Central memory CD8-positive, alpha-beta T cell (primary cell): ENCODE results near the gene PNPLA8.

Source experiments
- ATAC-seq: fragments of 150-1000 bp; cut with Tn5 transposase; replicated peaks from 2 replicates; pipeline ENCODE4 v1.10.0; 2022; ENCODE audit warnings: mild to moderate bottlenecking, moderate FRiP score, moderate number of reproducible peaks; ENCODE audit not compliant: poor library complexity, severe bottlenecking; ENCODE audit errors: extremely low read depth
- DNase-seq, 2 donors: peaks; one replicate each; pipeline ENCODE4 v3.0.0; 2021; ENCODE audit warnings: low spot score in 2 of 2
- H3K27ac Mint-ChIP-seq: one replicate; pipeline ENCODE4 v1.8.0; 2022; ENCODE audit warnings: low read depth, mild to moderate bottlenecking, moderate library complexity, mixed read lengths
- H3K27me3 Mint-ChIP-seq: one replicate; pipeline ENCODE4 v1.8.0; 2022; ENCODE audit warnings: mixed read lengths
- H3K36me3 Mint-ChIP-seq: one replicate; pipeline ENCODE4 v1.8.0; 2022; ENCODE audit warnings: mild to moderate bottlenecking, moderate library complexity, mixed read lengths; ENCODE audit not compliant: insufficient read depth
- H3K4me1 Mint-ChIP-seq: one replicate; pipeline ENCODE4 v1.8.0; 2022; ENCODE audit warnings: mixed read lengths
- H3K4me3 Mint-ChIP-seq: one replicate; pipeline ENCODE4 v1.8.0; 2022; ENCODE audit warnings: mild to moderate bottlenecking, moderate library complexity, mixed read lengths
- H3K9me3 Mint-ChIP-seq: one replicate; pipeline ENCODE4 v1.8.0; 2022; ENCODE audit warnings: mixed read lengths

Gene PNPLA8

GRCh38 chr7:108457871-108458270, 68.1 kb downstream of the PNPLA8 start:
- Mint-ChIP-seq H3K27ac (no peak overlapping the region), H3K36me3 (peaks cover 5% of the 10 kb centered on the region), H3K9me3 (no peaks in the 10 kb centered on the region), H3K4me1 (no peaks in the 10 kb centered on the region), H3K27me3 (peaks cover 76% of the 10 kb centered on the region), H3K4me3 (peak overlapping the region; percentile 12)
- DNase-seq = no peak
- no peak for ATAC-seq

GRCh38 chr7:108456845-108457540, 68.9 kb downstream of the PNPLA8 start:
- Mint-ChIP-seq H3K4me1 (no peaks in the 10 kb centered on the region), H3K27me3 (peaks cover 84% of the 10 kb centered on the region), H3K27ac (no peak overlapping the region), H3K9me3 (no peaks in the 10 kb centered on the region), H3K4me3 (peak overlapping the region; percentile 12), H3K36me3 (peaks cover 4% of the 10 kb centered on the region)
- ATAC-seq (no peak), DNase-seq (no peak)

GRCh38 chr7:108455998-108456677, 69.8 kb downstream of the PNPLA8 start, which contains the start of gene NRCAM:
Gene NRCAM, minus strand, starts transcription at chr7:108456436. Its CDS starts 216,372 bp downstream, at chr7:108240064.
- Mint-ChIP-seq H3K9me3 (no peaks in the 10 kb centered on the region), H3K4me1 (no peaks in the 10 kb centered on the region), H3K27me3 (peaks cover 84% of the 10 kb centered on the region), H3K4me3 (peak within 1 kb of the TSS; percentile 12), H3K36me3 (peaks cover 4% of the 10 kb centered on the region), H3K27ac (no peak within 1 kb of the TSS)
- ATAC-seq = no peak
- no peak for DNase-seq

- no peak overlapping the region for H3K4me3 Mint-ChIP-seq
- peaks cover 4% of the 10 kb centered on the region for H3K36me3 Mint-ChIP-seq
- no peaks in the 10 kb centered on the region for H3K4me1 Mint-ChIP-seq
- H3K9me3 Mint-ChIP-seq = no peaks in the 10 kb centered on the region
- no peak overlapping the region for H3K27ac Mint-ChIP-seq
- DNase-seq (no peak), ATAC-seq (no peak)
- H3K27me3 Mint-ChIP-seq = peaks cover 82% of the 10 kb centered on the region
Observed at GRCh38 chr7:108455551-108455997, 70.4 kb downstream of the PNPLA8 start.

GRCh38 chr7:108454674-108455550, 71.0 kb downstream of the PNPLA8 start:
- DNase-seq = no peak
- H3K9me3 Mint-ChIP-seq = no peaks in the 10 kb centered on the region
- no peak for ATAC-seq
- peaks cover 82% of the 10 kb centered on the region for H3K27me3 Mint-ChIP-seq
- no peak overlapping the region for H3K27ac Mint-ChIP-seq
- H3K4me3 Mint-ChIP-seq = peak overlapping the region; percentile 58
- peaks cover 4% of the 10 kb centered on the region for H3K36me3 Mint-ChIP-seq
- H3K4me1 Mint-ChIP-seq = no peaks in the 10 kb centered on the region

GRCh38 chr7:108454317-108454673, 71.6 kb downstream of the PNPLA8 start:
- ATAC-seq (no peak), DNase-seq (no peak)
- no peaks in the 10 kb centered on the region for H3K4me1 Mint-ChIP-seq
- peaks cover 77% of the 10 kb centered on the region for H3K27me3 Mint-ChIP-seq
- H3K36me3 Mint-ChIP-seq = peaks cover 4% of the 10 kb centered on the region
- no peaks in the 10 kb centered on the region for H3K9me3 Mint-ChIP-seq
- H3K4me3 Mint-ChIP-seq = peak overlapping the region; percentile 58
- no peak overlapping the region for H3K27ac Mint-ChIP-seq

- H3K27me3 Mint-ChIP-seq = peaks cover 77% of the 10 kb centered on the region
Observed at GRCh38 chr7:108453320-108453719, 72.6 kb downstream of the PNPLA8 start.

GRCh38 chr7:108452707-108453106, 73.2 kb downstream of the PNPLA8 start:
- Mint-ChIP-seq H3K4me3 (no peak overlapping the region), H3K27me3 (peaks cover 77% of the 10 kb centered on the region), H3K36me3 (peaks cover 4% of the 10 kb centered on the region), H3K9me3 (no peaks in the 10 kb centered on the region), H3K4me1 (no peaks in the 10 kb centered on the region), H3K27ac (no peak overlapping the region)
- DNase-seq = no peak
- ATAC-seq = peak; percentile 50

More at GRCh38 chr7:108453320-108453719, 72.6 kb downstream of the PNPLA8 start:
- DNase-seq (no peak), ATAC-seq (no peak)
- Mint-ChIP-seq H3K27ac (no peak overlapping the region), H3K4me1 (no peaks in the 10 kb centered on the region), H3K36me3 (peaks cover 4% of the 10 kb centered on the region), H3K4me3 (no peak overlapping the region), H3K9me3 (no peaks in the 10 kb centered on the region)

- DNase-seq = no peak
- Mint-ChIP-seq H3K9me3 (no peaks in the 10 kb centered on the region), H3K27me3 (peaks cover 79% of the 10 kb centered on the region), H3K4me3 (no peak overlapping the region), H3K27ac (no peak overlapping the region), H3K36me3 (peaks cover 2% of the 10 kb centered on the region), H3K4me1 (no peaks in the 10 kb centered on the region)
- no peak for ATAC-seq
Observed at GRCh38 chr7:108451296-108451848, 74.6 kb downstream of the PNPLA8 start.

- H3K36me3 Mint-ChIP-seq = no peaks in the 10 kb centered on the region
- no peaks in the 10 kb centered on the region for H3K4me1 Mint-ChIP-seq
Observed at GRCh38 chr7:108450160-108450559, 75.8 kb downstream of the PNPLA8 start.

GRCh38 chr7:108449521-108449920, 76.4 kb downstream of the PNPLA8 start:
- no peak for ATAC-seq
- H3K27me3 Mint-ChIP-seq = peaks cover 83% of the 10 kb centered on the region

More at GRCh38 chr7:108450160-108450559, 75.8 kb downstream of the PNPLA8 start:
- H3K4me3 Mint-ChIP-seq = no peak overlapping the region
- ATAC-seq (no peak), DNase-seq (no peak)
- H3K27me3 Mint-ChIP-seq = peaks cover 88% of the 10 kb centered on the region
- H3K27ac Mint-ChIP-seq = no peak overlapping the region
- H3K9me3 Mint-ChIP-seq = no peaks in the 10 kb centered on the region

More at GRCh38 chr7:108449521-108449920, 76.4 kb downstream of the PNPLA8 start:
- Mint-ChIP-seq H3K36me3 (no peaks in the 10 kb centered on the region), H3K4me3 (no peak overlapping the region), H3K27ac (no peak overlapping the region), H3K9me3 (no peaks in the 10 kb centered on the region), H3K4me1 (no peaks in the 10 kb centered on the region)
- DNase-seq = no peak
